T-helper 9 cell (primary cell): ENCODE results near the gene KCNG2.
"Not testable (repeated sequence)": the region's sequence is repeated elsewhere in the genome, so short reads cannot be mapped to it uniquely, and the experiment has no call there.

Experiments
- DNase-seq: peaks from one replicate; pipeline ENCODE4 v3.0.0-alpha.2; 2020

KCNG2 gene

GRCh38 chr18:79855147-79855933 lies 57.6 kb downstream of the KCNG2 start:
- DNase-seq = no peak

GRCh38 chr18:79856119-79857007 lies 58.6 kb downstream of the KCNG2 start:
- no peak for DNase-seq

- DNase-seq = no peak
These were observed 59.4 kb downstream of the KCNG2 start for GRCh38 chr18:79857082-79857671.

GRCh38 chr18:79859314-79859713 lies 61.6 kb downstream of the KCNG2 start:
- no peak for DNase-seq

- no peak for DNase-seq
These were observed 63.9 kb downstream of the KCNG2 start for GRCh38 chr18:79861687-79862086.

- no peak for DNase-seq
These were observed 64.8 kb downstream of the KCNG2 start for GRCh38 chr18:79862562-79862961.

- DNase-seq = no peak
These were observed 65.6 kb downstream of the KCNG2 start for GRCh38 chr18:79863161-79864005.

GRCh38 chr18:79864006-79864725 lies 66.4 kb downstream of the KCNG2 start:
- no peak for DNase-seq

- not testable (repeated sequence) for DNase-seq
These were observed 67.2 kb downstream of the KCNG2 start for GRCh38 chr18:79864955-79865354.

- not testable (repeated sequence) for DNase-seq
These were observed 68.2 kb downstream of the KCNG2 start for GRCh38 chr18:79865951-79866350.

- DNase-seq = no peak
These were observed 69.3 kb downstream of the KCNG2 start for GRCh38 chr18:79866889-79867574.

- no peak for DNase-seq
These were observed 69.9 kb downstream of the KCNG2 start for GRCh38 chr18:79867666-79868065.

- no peak for DNase-seq
These were observed 70.5 kb downstream of the KCNG2 start for GRCh38 chr18:79868168-79868784.

- no peak for DNase-seq
These were observed 71.2 kb downstream of the KCNG2 start for GRCh38 chr18:79868811-79869541.

GRCh38 chr18:79869591-79870300 lies 72.0 kb downstream of the KCNG2 start:
- no peak for DNase-seq

GRCh38 chr18:79870301-79871025 lies 72.7 kb downstream of the KCNG2 start:
- DNase-seq = no peak

- DNase-seq = no peak
These were observed 73.3 kb downstream of the KCNG2 start for GRCh38 chr18:79871026-79871390.

- DNase-seq = no peak
These were observed 73.8 kb downstream of the KCNG2 start for GRCh38 chr18:79871481-79872091.
